Fibroblast of peridontal ligament (primary cell): ENCODE data around the gene SLC22A4.
A peak's percentile ranks its signal among the peaks of the same experiment; 100 is the strongest.

Experiments used
- DNase-seq: peaks from one replicate; pipeline ENCODE4 v3.0.0-alpha.2; 2010; ENCODE audit errors: extremely low read depth

The SLC22A4 gene

DNA sequence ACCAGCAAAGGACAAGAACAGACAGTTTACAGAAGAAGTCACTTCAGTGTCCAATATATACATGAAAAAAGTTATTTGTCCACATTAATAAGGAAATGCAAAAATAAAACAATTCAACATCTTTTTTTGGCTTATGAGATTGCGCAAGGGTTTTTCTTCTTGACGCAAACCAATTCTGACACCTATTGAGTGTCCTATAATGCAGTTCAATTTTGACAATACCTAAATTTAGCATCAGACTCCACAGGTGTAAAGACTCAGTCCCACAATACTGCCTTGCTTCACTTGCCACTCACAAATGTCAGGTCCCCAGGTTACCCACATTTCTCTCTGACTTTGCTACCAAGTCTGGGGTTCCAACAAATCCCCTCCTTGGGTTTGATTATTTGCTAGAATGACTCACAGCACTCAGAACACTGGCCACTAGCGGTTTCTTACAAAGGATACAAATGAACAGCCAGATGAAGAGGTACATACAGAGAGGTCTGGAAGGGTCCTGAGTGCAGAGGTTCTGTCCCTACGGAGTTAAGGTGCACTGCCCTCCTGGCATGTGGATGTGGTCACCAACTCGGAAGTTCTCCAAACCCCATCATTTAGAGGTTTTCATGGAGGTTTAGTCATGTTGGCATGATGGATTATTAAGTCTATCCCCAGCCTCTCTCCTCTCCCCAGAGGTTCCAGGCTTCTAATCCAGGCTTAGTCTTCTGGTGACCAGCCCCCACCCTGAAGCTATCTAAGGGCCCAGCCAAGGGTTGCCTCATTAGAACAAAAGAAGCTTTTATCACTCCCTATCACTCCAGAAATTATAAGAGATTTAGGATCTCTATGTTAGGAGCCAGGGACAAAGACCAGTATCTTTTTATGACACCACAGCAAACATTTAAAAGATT, 48.3 kb downstream of the SLC22A4 start:
- DNase-seq: no peak

GRCh38 chr5:132344775-132345514, 50.8 kb downstream of the SLC22A4 start:
- DNase-seq: no peak

DNA sequence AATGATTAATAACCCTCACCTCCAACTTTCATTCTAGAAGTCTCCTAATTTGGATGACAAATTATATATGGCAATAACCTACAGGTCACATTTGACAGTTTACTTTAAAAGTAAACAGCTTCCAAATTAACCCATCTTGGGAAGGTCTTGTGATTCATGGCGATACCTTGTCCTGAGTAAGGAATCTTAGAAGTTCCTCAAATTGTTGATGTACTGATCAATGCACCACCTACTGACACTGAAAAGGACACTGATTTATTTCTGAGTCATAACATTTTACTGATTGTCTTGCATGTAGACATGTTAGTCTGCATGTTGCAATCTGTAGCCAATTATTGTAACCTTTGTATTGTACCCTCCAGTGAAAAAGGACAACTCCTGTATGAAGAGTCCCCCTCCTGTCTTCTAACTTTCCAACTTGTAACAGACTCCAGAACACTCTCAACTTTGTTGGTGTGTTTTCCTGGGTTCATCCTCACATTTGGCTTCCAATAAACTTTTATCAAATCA, 59.3 kb downstream of the SLC22A4 start:
- DNase-seq: no peak

DNA sequence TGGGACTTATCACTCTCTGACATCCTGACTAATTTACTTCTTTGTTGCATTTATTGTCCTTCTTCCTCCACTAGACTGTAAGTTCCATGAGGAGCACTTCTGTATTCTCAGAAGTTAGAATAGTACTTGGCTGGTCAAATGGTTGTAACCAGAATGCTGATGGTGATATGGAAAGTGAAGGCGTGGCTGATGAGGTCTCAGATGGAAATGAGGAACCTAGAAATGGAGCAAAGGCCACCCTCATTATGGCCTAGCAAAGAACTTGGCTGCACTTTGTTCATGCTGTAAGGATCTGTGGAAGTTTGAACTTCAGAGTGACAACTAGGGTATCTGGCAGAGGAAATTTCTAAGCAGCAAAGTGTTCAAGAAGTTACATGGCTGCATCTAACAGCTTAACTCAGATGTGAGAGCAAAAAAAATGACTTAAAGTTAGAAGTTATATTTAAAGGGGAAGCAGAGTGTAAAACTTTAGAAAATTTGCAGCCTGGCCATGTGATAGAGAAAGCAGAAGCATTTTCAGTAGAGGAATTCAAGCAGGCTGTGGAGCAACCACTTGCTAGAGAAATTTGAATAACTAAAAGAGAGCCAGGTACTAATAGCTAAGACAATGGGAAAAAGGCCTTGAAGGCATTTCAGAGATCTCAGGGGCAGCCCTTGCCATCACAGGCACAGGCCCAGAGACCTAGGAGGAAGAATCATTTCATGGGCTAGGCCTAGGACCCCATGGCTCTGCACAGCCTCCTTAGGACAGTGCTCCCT, 60.4 kb downstream of the SLC22A4 start:
- DNase-seq: no peak

- DNase-seq: no peak
Measured at GRCh38 chr5:132355140-132355765, 61.1 kb downstream of the SLC22A4 start.

DNA sequence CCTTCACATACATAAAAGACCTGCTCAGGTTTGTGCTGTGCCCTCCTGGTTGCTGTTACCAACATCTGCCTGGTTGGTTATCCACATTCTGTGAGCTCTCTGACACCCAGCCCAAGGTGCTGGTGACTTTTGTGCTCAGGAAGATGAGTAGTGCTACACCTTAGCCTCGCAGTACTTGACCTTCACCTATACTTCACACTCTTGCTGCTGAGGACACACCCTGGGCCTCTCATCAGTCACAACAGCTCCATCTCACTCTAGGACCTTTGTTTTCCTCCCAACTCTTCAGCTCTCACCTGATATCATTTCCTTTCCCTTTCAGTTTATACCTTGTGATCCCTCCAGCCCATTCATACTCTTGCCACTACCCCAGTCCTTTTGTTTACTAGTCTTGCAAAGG, 64.6 kb downstream of the SLC22A4 start:
- DNase-seq: no peak

DNA sequence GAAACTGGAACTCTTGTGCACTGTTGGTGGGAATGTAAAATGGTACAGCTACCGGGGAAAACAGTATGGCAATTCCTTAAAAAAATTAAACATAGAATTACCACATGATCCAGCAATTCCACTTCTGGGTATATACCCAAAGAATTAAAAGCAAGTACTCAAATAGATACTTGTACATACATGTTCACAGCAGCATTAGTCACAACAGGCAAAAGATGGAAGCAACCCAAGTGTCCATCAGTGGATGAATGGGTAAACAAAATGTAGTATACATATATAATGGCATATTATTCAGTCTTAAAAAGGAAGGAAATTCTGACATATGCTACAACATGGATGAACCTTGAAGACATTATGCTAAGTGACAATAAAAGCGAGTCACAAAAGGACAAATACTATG, 67.9 kb downstream of the SLC22A4 start:
- no peak for DNase-seq

DNA sequence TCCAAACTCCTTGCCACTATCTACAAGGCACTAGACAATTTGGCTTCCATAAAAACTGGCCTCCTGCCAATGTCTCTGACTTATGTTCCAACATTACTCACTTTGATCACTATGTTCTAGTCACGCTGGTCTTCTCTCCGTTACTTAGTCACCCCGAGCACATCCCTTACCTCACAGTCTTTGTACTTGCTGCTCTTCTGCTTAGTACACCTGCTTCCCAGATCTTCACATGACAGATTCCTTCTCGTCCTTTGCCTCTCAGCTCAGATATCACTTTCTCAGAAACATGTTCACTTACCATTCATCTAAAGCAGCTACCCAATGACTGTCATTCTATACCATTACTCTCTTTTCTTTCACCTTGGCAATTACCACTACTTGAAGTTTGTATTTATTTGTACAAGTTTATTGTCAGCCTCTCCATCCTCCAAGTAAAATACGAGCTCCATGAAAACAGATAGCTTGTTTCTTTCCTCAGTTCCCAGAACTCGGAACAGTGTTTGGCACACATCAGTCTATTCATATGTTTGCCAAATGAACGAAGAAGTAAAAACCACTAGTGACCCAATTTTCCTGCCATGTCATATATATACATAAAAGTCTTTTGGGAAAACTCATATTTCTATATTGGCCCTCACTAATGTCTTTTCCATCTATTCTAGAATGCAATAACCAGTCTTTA, 69.4 kb downstream of the SLC22A4 start:
- peak; percentile 89 for DNase-seq

GRCh38 chr5:132364319-132364718, 70.1 kb downstream of the SLC22A4 start:
- DNase-seq: peak; percentile 95

DNA sequence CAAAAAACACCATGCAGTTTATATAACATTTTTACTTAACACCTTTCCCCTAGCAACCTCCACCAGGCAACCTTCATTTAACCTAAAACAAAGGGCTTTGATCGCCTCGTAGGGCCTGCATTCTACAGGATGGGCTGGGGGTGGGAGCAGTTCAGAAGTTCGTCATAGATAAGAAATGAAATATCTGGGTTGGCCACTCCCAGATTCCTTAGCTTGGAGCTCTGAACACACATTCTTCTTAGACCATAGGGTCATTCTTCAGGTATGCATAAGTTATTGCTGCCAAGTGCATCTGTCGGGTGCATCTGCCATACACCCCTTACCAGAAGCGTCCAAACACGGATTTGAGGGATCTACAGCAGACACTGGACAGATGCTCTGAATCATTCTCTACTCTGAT, 71.0 kb downstream of the SLC22A4 start:
- no peak for DNase-seq

DNA sequence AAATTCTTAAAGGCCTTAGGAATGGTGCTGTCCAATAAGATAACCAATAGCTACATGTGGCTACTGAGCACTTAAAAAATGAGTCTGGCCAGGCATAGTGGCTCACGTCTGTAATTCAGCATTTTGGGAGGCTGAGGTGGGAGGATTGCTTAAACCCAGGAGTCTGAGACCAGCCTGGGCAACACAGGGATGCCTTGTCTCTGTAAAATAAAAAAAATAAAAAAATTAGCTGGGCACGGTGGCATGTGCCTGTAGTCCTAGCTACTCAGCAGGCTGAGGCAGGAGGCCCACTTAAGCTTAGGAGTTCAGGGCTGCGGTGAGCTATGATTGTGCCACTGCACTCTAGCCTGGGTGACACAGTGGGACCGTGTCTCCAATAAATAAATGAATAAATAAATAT, 74.0 kb downstream of the SLC22A4 start:
- no peak for DNase-seq

GRCh38 chr5:132369007-132369473, 74.8 kb downstream of the SLC22A4 start:
- no peak for DNase-seq

DNA sequence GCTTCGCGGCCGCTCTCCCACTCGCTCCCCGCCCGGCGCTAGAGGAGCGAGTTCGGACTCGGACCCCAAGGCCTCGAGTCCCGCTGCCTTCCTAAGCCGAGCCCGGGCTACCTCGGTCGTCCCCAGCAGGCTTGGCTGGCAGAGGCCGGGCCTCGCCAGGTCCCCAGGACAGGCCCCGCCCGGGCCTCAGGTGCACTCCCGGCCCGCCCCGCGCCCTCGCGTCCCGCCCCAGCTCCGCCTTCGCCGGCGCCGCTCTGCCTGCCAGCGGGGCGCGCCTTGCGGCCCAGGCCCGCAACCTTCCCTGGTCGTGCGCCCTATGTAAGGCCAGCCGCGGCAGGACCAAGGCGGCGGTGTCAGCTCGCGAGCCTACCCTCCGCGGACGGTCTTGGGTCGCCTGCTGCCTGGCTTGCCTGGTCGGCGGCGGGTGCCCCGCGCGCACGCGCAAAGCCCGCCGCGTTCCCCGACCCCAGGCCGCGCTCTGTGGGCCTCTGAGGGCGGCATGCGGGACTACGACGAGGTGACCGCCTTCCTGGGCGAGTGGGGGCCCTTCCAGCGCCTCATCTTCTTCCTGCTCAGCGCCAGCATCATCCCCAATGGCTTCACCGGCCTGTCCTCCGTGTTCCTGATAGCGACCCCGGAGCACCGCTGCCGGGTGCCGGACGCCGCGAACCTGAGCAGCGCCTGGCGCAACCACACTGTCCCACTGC, 75.4 kb downstream of the SLC22A4 start, which contains the start of gene SLC22A5:
Gene SLC22A5, plus strand, starts transcription at position 237 of the 707 bp plus-strand sequence. Its CDS starts 263 bp downstream, at position 500.
- peak; percentile 34 for DNase-seq

- DNase-seq: no peak
Measured at GRCh38 chr5:132370181-132370970, 76.2 kb downstream of the SLC22A4 start.

GRCh38 chr5:132370971-132371602, 76.9 kb downstream of the SLC22A4 start:
- no peak for DNase-seq

DNA sequence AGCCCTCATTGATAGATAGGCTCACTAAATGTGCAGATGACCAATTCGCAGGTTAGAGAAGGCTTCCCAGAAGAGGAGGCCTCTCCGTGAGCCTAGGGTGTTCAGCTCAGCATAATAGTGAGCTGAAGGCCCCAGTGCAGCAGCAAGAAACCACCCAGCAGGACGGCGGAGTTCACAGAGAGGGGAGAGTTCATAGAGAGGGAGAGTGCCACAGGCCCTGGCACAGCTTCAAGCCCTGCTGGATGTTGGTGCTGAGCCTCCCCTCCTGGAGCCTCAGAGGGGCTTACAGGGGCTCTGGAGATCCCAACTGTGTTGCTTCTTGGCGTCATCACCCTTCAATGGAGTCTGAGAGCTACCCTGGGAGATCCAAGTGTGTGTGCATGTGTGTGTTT, 77.4 kb downstream of the SLC22A4 start:
- DNase-seq: no peak

DNA sequence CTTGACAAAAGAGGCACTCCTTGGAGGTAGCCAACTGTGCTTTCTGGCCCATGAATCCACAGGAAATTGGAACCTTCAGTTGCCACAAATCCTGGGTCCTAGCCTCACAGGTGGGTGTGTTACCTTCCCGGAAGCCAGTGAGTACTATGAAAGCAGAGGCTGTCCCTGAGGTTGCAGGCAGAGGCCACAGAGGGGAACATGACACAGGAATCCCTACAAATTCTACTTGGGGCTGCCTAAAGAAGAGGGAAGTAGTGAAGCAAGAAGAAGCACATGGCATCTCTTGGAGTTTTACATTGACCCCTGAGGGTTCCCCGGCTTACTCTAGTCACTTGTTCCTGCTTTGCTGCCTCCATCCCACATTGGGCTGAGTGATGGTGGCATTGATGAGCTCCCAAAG, 77.9 kb downstream of the SLC22A4 start:
- no peak for DNase-seq

- no peak for DNase-seq
Measured at GRCh38 chr5:132372542-132372941, 78.3 kb downstream of the SLC22A4 start.

GRCh38 chr5:132375957-132376356, 81.8 kb downstream of the SLC22A4 start:
- no peak for DNase-seq
